Hippocampal formation (tissue), 2 donors: ENCODE measurements around the gene CFAP299.

Experiments used
- DNase-seq, 2 donors: peaks; one replicate each; lab custom pipeline; 2025; lab: John Stamatoyannopoulos, UW

Gene CFAP299

GRCh38 chr4:80831383-80832361 lies 496.1 kb downstream of the CFAP299 start:
- DNase-seq = no peak

GRCh38 chr4:80839281-80839680 lies 503.8 kb downstream of the CFAP299 start:
- no peak for DNase-seq

DNA sequence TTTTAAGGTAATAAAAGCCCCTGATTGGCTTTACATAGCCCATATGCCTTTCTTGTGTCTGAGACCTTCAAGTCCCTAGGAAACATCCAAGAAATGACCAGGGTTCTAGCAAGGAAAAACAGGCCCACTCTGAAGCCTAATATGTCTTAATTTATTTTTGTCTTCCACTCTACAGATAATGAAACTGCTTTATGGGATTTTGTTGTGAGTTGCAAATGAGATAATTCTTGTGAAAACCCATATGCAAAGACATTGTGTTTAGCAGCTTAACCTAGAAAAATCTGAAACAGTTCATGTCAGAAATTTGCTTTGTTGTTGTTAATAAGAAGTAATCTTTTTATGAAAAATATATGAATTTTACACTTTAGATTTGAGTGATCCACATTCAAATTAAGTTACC lies 504.3 kb downstream of the CFAP299 start:
- DNase-seq = no peak

DNA sequence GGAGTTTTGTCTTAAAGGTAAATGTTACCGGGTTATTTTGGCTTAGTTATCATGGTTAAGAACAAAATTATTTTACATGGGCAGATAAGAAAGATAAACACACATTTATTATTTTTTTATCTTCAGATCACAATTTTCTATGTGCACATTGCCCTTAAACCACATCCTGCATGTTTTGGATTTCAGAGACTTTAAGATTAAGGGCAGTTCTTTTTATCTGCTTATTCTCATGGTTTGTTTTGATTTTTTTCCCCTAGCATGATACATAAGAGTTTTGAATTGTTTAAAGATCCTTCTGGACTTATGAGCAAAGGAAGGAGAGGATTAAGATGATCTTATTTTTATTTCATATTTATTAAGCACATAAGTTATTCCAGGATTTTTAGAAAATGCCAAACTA lies 504.9 kb downstream of the CFAP299 start:
- no peak for DNase-seq

DNA sequence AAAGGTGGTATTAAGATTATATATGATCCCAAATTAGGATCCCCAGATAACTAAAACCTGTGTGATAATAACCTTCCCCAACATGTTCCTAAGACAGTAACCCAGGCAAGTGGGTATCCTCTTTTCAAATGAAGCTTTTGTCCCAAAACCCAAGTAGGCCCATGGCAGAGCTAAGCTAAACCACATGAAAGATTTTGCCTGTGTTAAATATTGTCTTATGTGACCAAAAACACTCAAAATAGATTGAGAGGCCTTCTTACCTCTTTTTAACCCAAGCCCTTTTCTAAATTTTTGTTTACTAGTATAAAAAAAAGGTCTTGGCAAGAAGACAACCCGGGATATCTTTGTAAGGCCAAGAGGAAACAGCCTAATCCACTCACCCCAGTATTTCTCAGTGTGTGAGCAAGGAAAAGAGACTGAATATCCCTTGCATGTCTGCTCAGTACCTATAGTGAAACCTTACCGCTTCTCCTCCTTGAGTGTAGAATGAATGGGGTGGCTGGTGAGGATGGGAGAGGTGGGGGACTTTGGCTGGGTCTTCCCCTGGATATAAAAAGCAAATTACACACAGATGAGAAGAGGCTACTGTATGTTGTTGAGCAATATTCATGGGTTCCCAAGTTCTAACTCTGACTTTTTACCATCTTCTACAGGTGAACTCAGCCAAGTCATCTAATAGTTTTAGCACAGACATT lies 506.2 kb downstream of the CFAP299 start:
- DNase-seq = no peak

- no peak for DNase-seq
These were observed 510.7 kb downstream of the CFAP299 start for GRCh38 chr4:80846210-80846609.

- no peak for DNase-seq
These were observed 516.5 kb downstream of the CFAP299 start for GRCh38 chr4:80852061-80852460.

GRCh38 chr4:80873571-80873970 lies 538.0 kb downstream of the CFAP299 start:
- no peak for DNase-seq

DNA sequence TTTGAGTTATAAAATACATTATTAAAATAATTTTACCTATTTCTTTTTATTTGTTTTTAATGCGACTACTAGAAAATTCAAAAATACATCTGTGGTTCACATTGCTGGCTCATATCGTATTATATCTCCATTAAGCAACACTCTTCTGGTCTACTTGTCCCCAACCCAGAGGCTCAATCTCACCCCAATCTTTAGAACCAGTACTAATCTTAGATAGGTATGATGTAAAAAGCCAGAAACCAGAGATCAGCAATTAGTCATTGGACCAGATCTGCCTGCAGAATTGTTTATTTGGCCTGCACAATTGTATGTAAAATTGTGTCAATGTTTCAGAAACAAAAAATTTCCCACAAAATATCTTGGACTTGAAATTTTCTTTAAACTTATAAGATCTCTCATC lies 539.4 kb downstream of the CFAP299 start:
- DNase-seq = no peak

- DNase-seq = no peak
These were observed 540.1 kb downstream of the CFAP299 start for GRCh38 chr4:80875642-80876041.

DNA sequence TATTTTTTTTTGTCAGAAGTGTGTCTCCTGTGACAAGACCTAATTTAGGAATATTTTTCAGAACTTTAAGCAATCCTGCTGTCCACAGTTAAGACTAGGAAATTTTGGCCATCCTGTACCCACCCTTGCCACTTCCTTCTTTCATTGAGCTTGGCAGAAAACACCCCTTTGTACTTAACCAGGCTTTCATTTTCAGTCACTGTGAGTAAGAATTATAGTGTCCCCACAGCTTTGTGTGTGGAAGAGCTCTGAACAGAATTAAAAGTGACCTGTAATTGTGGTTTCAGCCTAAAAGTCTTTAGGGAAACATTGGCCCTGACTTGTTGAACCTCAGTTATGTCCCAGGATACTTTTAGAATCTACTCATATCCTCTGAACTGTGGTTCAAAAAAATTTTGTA lies 541.3 kb downstream of the CFAP299 start:
- no peak for DNase-seq

DNA sequence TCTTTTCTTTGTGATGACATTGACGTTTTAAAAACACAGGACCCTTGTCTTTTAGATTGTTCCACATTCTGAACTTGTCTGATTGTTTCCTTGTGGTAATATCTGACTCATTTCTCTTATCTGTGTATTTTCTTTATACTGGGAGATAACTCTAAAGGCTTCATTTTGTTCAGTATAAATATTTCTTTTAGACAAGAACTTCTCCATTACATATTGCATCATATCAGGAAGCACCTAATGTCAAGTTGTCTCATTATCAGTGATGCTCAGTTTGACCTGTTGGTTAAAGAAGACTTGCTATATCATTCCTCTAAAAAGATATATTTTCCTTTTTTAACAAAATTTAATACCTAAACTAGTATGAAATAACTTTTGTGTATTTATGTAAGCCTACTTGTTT lies 542.7 kb downstream of the CFAP299 start:
- no peak for DNase-seq

- DNase-seq = no peak
These were observed 562.2 kb downstream of the CFAP299 start for GRCh38 chr4:80897537-80898303.

- DNase-seq = no peak
These were observed 565.4 kb downstream of the CFAP299 start for GRCh38 chr4:80900908-80901307.

GRCh38 chr4:80903020-80903419 lies 567.5 kb downstream of the CFAP299 start:
- DNase-seq = no peak

DNA sequence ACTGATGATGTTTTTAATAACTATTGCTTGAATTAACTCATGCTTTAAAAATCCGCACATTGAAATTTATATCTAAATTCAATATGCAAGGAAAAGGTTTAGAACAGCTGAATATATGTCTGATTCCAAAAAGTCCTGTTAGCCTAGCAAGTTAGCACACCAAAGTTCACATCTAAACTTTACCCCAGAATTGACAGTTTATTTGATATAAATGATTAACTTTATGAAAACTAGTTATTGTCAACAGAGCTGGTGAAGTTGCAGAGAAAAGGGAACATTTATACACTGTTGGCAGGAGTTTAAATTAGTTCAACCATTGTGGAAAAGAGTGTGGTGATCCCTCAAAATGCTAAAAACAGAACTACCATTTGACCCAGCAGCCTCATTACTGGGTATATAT lies 574.4 kb downstream of the CFAP299 start:
- no peak for DNase-seq

DNA sequence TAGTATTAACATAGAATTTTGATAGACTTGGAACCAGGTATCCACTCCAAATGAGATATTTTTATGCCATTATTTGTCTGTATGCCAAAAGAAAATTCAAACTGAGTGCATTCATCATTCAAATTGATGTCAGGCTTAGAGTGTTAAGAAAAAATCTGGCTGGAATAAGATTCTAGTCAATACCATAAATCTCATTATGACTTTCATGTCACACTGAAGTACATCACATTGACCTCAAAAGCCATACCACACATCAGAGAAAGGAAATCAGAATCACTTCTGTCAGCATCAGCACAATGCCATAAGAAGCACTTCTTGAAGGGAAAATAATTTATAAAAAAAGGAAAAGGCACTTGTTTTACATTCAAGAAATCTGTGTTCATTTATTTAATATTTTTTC lies 575.9 kb downstream of the CFAP299 start:
- DNase-seq = no peak

DNA sequence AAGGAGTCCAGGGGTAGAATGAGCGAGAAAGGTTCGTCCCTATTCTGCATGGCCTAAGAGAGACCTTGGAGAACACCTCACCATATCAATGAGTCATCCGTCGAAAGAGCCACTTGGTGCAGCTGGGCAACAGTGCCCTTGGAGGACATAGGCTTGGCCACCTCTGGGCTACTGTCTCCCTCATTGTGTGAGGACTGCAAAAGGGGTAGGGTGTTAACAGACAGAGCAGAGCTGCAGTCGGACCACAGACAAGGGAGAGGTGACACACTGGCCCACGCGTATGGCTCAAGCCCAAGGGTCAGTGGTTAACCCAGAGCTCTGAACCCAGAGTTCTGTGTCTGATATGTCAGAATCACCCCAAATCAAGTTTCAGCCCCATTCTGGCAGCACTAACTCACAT lies 576.8 kb downstream of the CFAP299 start:
- no peak for DNase-seq

DNA sequence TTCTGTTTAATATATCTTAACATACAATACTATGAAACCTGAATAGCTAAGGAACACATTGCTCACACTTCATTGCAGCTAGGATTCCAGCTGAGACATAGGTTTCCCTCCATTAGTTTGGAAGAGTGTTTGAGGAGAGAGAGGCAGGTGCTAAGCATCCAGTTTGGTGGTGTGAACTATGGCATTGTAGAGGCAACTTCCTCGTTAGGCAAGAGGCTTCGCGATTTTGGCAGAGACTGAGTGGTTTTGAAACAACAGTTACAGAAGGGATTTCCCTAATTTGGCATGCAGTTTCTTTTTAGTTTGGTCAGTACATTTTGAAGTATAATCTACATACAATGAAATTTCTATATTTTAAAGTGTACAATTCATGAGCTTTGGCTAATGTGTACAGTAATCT lies 577.9 kb downstream of the CFAP299 start:
- no peak for DNase-seq

DNA sequence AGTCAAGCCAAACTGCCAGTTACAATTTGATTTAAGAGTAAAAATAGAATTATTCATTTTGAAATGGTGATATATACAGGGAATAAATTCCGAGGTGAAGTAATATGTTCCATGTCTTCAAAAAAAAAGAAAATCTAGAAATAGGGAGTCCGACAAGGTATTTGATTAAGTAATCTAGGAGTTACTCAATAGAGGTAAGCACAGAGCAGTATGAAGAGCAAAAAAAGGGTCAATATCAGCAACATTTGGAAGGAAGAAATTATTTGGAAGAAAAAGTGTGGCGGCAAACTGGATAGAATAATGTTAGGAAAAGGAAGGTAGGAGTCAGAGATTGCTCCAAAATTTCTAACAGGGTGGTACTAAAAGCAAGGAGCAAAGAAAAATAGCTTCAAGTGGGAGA lies 581.2 kb downstream of the CFAP299 start:
- no peak for DNase-seq

DNA sequence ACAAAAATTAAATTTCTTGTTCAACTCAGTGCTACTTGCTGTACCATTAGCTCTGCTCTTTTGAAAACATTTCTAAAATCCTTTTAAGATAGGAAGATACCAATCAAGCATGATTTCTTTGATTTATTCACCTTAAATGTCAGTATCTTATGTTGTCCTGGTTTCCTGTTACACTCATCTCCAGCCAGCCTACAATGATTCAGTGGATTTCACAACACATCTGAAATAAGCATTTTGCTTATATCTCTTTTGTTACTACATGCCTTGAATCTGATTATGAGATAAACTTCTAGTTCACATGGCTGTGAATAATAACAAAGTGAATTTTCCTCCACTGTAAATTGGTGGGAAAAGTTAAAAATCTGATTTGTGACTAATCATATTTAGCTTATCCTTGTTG lies 582.5 kb downstream of the CFAP299 start:
- no peak for DNase-seq

GRCh38 chr4:80921441-80921840 lies 585.9 kb downstream of the CFAP299 start:
- DNase-seq = no peak
